ENCODE results near the gene TMCO4.

- TF ChIP-seq CTCF (IDR thresholded peaks at IDR 0.05) (peak in 1 of 3 experiments; percentile 32), POLR2A (IDR thresholded peaks at IDR 0.05) (no peak)
Measured at GRCh38 chr1:19799230-19800075, at the start of gene TMCO4.
